A549 (cell line): ENCODE measurements around the gene HMGN3. TPM values are rescaled to one million over a fixed set of nuclear protein-coding genes. Genes with fewer than 3 reads are reported as not detected.

Experiments used
- ATAC-seq, 2 experiments: fragments of 200-7000 bp in 1 of 2; fragments of >200 bp in 1 of 2; cut with Nextera tagmentation in 1 of 2; cut with Tn5 transposase in 1 of 2; 3 replicates each; pipeline versions ENCODE4 v1.8.0 to v1.9.1; 2018 to 2020; ENCODE audit warnings: mild to moderate bottlenecking in 1 of 2, moderate library complexity in 1 of 2
- CTCF ChIA-PET: fragments of 300-600 bp; sonication (Branson Sonifier 250); formaldehyde crosslinking; extraction: SDS; loops from one replicate; lab custom pipeline; 2021; ENCODE audit warnings: antibody characterized with exemption, inconsistent platforms; lab: Yijun Ruan, JAX
- POLR2A ChIA-PET: fragments of 350-600 bp; formaldehyde crosslinking; extraction: SDS; loops from one replicate; lab custom pipeline; 2021; ENCODE audit warnings: antibody characterized with exemption, inconsistent platforms; lab: Yijun Ruan, JAX
- DNase-seq, 2 experiments: peaks; one replicate each; pipeline versions ENCODE4 v3.0.0 to v3.0.0-alpha.2; 2011 to 2016; ENCODE audit warnings: low read depth in 1 of 2, low spot score in 1 of 2
- FAIRE-seq: peaks from 2 replicates; lab custom pipeline; 2011; peaks lifted over from hg19 to GRCh38; lab: Jason Lieb, UNC
- H3K27ac ChIP-seq, 2 experiments: fragments of >200 bp; sonication (Bioruptor Twin); formaldehyde crosslinking; 3 replicates each; pipeline ENCODE4 v1.5.1; 2016 to 2017
- H3K4me1 ChIP-seq: fragments of >200 bp; sonication (Bioruptor Twin); formaldehyde crosslinking; 3 replicates; pipeline ENCODE4 v1.6.1; 2016
- H3K4me2 ChIP-seq: fragments of >200 bp; sonication (Bioruptor Twin); formaldehyde crosslinking; 3 replicates; pipeline ENCODE4 v1.6.1; 2016
- H3K4me3 ChIP-seq: fragments of >200 bp; sonication (Bioruptor Twin); formaldehyde crosslinking; 3 replicates; pipeline ENCODE4 v1.5.1; 2016
- H3K9me3 ChIP-seq: fragments of >200 bp; sonication (Bioruptor Twin); formaldehyde crosslinking; 3 replicates; pipeline ENCODE4 v1.6.1; 2016
- CEBPB ChIP-seq, 2 experiments: fragments of >200 bp in 1 of 2; sonication (Bioruptor Twin) in 1 of 2; formaldehyde crosslinking in 1 of 2; IDR thresholded peaks; 2 replicates each; pipeline ENCODE4 v1.6.1; 2012 to 2016
- EHF ChIP-seq: fragments of 250-450 bp; sonication (Bioruptor Pico); IDR thresholded peaks from 2 replicates; pipeline ENCODE4 v1.5.0; 2020; ENCODE audit warnings: mild to moderate bottlenecking
- EHMT2 ChIP-seq: fragments of 200-600 bp; sonication (generic); IDR thresholded peaks from 2 replicates; pipeline ENCODE4 v1.6.1; 2016; ENCODE audit warnings: antibody characterized with exemption, low read depth, mild to moderate bottlenecking, moderate library complexity
- FOSB ChIP-seq: fragments of 250-450 bp; sonication (Bioruptor Pico); IDR thresholded peaks from 2 replicates; pipeline ENCODE4 v1.5.0; 2020; ENCODE audit warnings: mild to moderate bottlenecking, moderate library complexity
- FOSL2 ChIP-seq, 2 experiments: fragments of 450-650 bp in 1 of 2; fragments of >200 bp in 1 of 2; sonication (Bioruptor Twin) in 1 of 2; formaldehyde crosslinking; IDR thresholded peaks; 2 replicates each; pipeline versions ENCODE4 v1.5.0 to v1.6.1; 2016 to 2020; ENCODE audit warnings: mild to moderate bottlenecking in 1 of 2, moderate library complexity in 1 of 2
- GATA3 ChIP-seq: IDR thresholded peaks from 2 replicates; pipeline ENCODE4 v1.6.1; 2012; ENCODE audit warnings: borderline replicate concordance
- HDAC2 ChIP-seq: fragments of 200-600 bp; sonication (generic); IDR thresholded peaks from 2 replicates; pipeline ENCODE4 v1.6.1; 2016
- HES2 ChIP-seq: fragments of >200 bp; sonication (Bioruptor Twin); formaldehyde crosslinking; IDR thresholded peaks from 2 replicates; pipeline ENCODE4 v1.6.1; 2016
- HEYL ChIP-seq: fragments of 250-450 bp; sonication (Bioruptor Pico); IDR thresholded peaks from 2 replicates; pipeline ENCODE4 v1.8.0; 2021; ENCODE audit warnings: mild to moderate bottlenecking, moderate library complexity
- HOXA7 ChIP-seq: fragments of 250-450 bp; sonication (Bioruptor Pico); IDR thresholded peaks from 2 replicates; pipeline ENCODE4 v1.5.0; 2020; ENCODE audit warnings: mild to moderate bottlenecking, moderate library complexity
- HOXB13 ChIP-seq: fragments of 250-450 bp; sonication (Bioruptor Pico); IDR thresholded peaks from 2 replicates; pipeline ENCODE4 v1.5.0; 2020; ENCODE audit warnings: low read depth, mild to moderate bottlenecking, moderate library complexity
- JUN ChIP-seq, 2 experiments: fragments of >200 bp; sonication (Bioruptor Twin); formaldehyde crosslinking; IDR thresholded peaks; 2 replicates in 1 of 2; 3 replicates in 1 of 2; pipeline ENCODE4 v1.6.1; 2016 to 2017
- MAFK ChIP-seq: fragments of 450-650 bp; IDR thresholded peaks from 2 replicates; pipeline ENCODE4 v1.6.1; 2014; ENCODE audit not compliant: partially characterized antibody
- MAX ChIP-seq: IDR thresholded peaks from 2 replicates; pipeline ENCODE4 v1.6.1; 2012
- NFE2L2 ChIP-seq: fragments of 150-350 bp; conservative IDR thresholded peaks from 2 replicates; pipeline ENCODE4 v1.6.1; 2014; ENCODE audit warnings: low read length
- NPAS2 ChIP-seq: fragments of 250-450 bp; sonication (Bioruptor Pico); IDR thresholded peaks from 2 replicates; pipeline ENCODE4 v1.8.0; 2022; ENCODE audit warnings: mild to moderate bottlenecking, moderate library complexity, borderline replicate concordance
- NR3C1 ChIP-seq: fragments of >200 bp; sonication (Bioruptor Twin); formaldehyde crosslinking; IDR thresholded peaks from 3 replicates; pipeline ENCODE4 v1.6.1; 2017
- POLR2AphosphoS2 ChIP-seq: conservative IDR thresholded peaks from 2 replicates; pipeline ENCODE4 v1.6.1; 2012; ENCODE audit warnings: low read length, improper control_type of control experiment, inconsistent platforms
- REST ChIP-seq: fragments of 200-600 bp; sonication (generic); IDR thresholded peaks from 2 replicates; pipeline ENCODE4 v1.6.1; 2016; ENCODE audit warnings: antibody characterized with exemption, mild to moderate bottlenecking, moderate library complexity
- RFX5 ChIP-seq: fragments of 450-650 bp; IDR thresholded peaks from 2 replicates; pipeline ENCODE4 v1.7.1; 2014; ENCODE audit warnings: antibody characterized with exemption, mild to moderate bottlenecking, moderate library complexity
- RNF2 ChIP-seq: fragments of 200-600 bp; sonication (generic); IDR thresholded peaks from 2 replicates; pipeline ENCODE4 v1.6.1; 2016; ENCODE audit warnings: low read depth, mild to moderate bottlenecking, antibody characterized with exemption, moderate library complexity, borderline replicate concordance
- SMC3 ChIP-seq: fragments of >200 bp; sonication (Bioruptor Twin); formaldehyde crosslinking; IDR thresholded peaks from 3 replicates; pipeline ENCODE4 v1.6.1; 2018; ENCODE audit warnings: inconsistent platforms
- SREBF2 ChIP-seq: fragments of 450-650 bp; IDR thresholded peaks from 2 replicates; pipeline ENCODE4 v1.6.1; 2014; ENCODE audit warnings: mild to moderate bottlenecking, moderate library complexity
- TP53 ChIP-seq: fragments of 250-450 bp; sonication (Bioruptor Pico); IDR thresholded peaks from 2 replicates; pipeline ENCODE4 v1.5.0; 2021; ENCODE audit warnings: mild to moderate bottlenecking, moderate library complexity
- ZC3H11A ChIP-seq: fragments of 450-650 bp; IDR thresholded peaks from 2 replicates; pipeline ENCODE4 v1.6.1; 2014; ENCODE audit warnings: antibody characterized with exemption, mild to moderate bottlenecking
- ZNF302 ChIP-seq: fragments of 250-450 bp; sonication (Bioruptor Pico); IDR thresholded peaks from 2 replicates; pipeline ENCODE4 v1.9.0; 2021; ENCODE audit warnings: inconsistent platforms, mild to moderate bottlenecking, moderate library complexity
- ZSCAN20 ChIP-seq: fragments of 250-450 bp; sonication (Bioruptor Pico); IDR thresholded peaks from 2 replicates; pipeline ENCODE4 v1.8.0; 2022; ENCODE audit warnings: mild to moderate bottlenecking, moderate library complexity
- whole genome bisulfite sequencing: methylation state at CpG from one replicate; pipeline ENCODE4 v1.1.6; 2017; ENCODE audit errors: missing lambda C conversion rate; 5-methylcytosine and 5-hydroxymethylcytosine counted together
- polyA plus RNA-seq, 4 experiments: library from polyadenylated mRNA; depleted of rRNA in 3 of 4; stranded (reverse); fragments of >200 nt; fragmentation: RNase III in 1 of 4; extraction: RNeasy Plus Mini Kit Qiagen cat#74134 plus additional on column Dnase treatment in 1 of 4; gene quantifications; 2 replicates in 3 of 4; 3 replicates in 1 of 4; pipeline ENCODE4 v1.2.3, GENCODE V29; 2011 to 2017
- TF ChIP-seq, protein P1 (sequence below): fragments of 250-450 bp; sonication (Bioruptor Pico); IDR thresholded peaks from 2 replicates; pipeline ENCODE4 v1.5.0; 2020; ENCODE audit warnings: low read depth, mild to moderate bottlenecking, moderate library complexity
- TF ChIP-seq, protein P2 (sequence below): fragments of >200 bp; sonication (Bioruptor Twin); formaldehyde crosslinking; IDR thresholded peaks from 3 replicates; pipeline ENCODE4 v1.5.1; 2016

Gene HMGN3
- polyA plus RNA-seq, 2 of the 4 experiments (the other 2 are of a cell fraction), result 94.2 to 102 TPM

- ATAC-seq (no peak), FAIRE-seq (no peak), DNase-seq (no peak)
- H3K4me3 ChIP-seq, result no peak overlapping the region
- CTCF ChIA-PET, result no interaction called here
- no peaks in the 10 kb centered on the region for H3K9me3 ChIP-seq
- H3K27ac ChIP-seq, result no peak overlapping the region
- no peaks in the 10 kb centered on the region for H3K4me1 ChIP-seq
- 73% methylated on average over 2 of the region's 2 CpGs for WGBS
- no peak overlapping the region for H3K4me2 ChIP-seq
- POLR2A ChIA-PET, result no interaction called here
- TF ChIP-seq SMC3 (no peak), JUN (IDR thresholded peaks at IDR 0.05) (no peak), NR3C1 (no peak), ZC3H11A (no peak), ZNF302 (CRISPR knock-in tag) (no peak), GATA3 (no peak), HOXA7 (CRISPR knock-in tag) (no peak), HDAC2 (no peak), NFE2L2 (no peak), HEYL (CRISPR knock-in tag) (no peak), HOXB13 (no peak), MAX (no peak), TP53 (no peak), REST (no peak), SREBF2 (no peak), RFX5 (no peak)
- TF ChIP-seq, all 56 proteins: peak for 0
Measured at GRCh38 chr6:79188107-79188506, 46.4 kb downstream of the HMGN3 start.

DNA sequence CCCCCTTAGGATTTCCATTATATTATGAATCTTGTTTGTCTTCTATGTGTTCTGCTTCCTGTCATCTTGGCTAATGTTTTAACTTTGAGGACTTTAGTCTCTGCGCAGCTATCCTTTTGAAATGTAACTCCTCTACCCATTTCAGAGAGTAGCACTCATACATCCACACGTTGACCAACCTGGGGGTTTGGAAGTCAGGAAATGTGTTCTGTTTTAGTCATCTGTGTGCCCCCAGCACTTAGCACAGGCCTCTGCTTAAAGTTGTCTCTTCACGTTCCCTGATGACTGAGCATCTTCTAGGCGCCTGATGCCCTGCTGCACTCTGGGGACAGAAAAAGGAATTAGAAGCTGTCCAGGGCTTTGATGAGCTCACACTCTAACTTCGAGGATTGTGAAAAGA, 47.9 kb downstream of the HMGN3 start:
- H3K4me3 ChIP-seq, result no peak overlapping the region
- no peak for ATAC-seq
- no peak for FAIRE-seq
- TF ChIP-seq RNF2 (no peak), NR3C1 (no peak), POLR2AphosphoS2 (no peak), MAFK (no peak), HES2 (no peak)
- TF ChIP-seq, protein P1, sequence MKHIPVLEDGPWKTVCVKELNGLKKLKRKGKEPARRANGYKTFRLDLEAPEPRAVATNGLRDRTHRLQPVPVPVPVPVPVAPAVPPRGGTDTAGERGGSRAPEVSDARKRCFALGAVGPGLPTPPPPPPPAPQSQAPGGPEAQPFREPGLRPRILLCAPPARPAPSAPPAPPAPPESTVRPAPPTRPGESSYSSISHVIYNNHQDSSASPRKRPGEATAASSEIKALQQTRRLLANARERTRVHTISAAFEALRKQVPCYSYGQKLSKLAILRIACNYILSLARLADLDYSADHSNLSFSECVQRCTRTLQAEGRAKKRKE (CRISPR knock-in tag), result no peak
- WGBS, result 54% methylated on average over 5 of the region's 5 CpGs
- POLR2A ChIA-PET, result no interaction called here
- no peak overlapping the region for H3K27ac ChIP-seq
- CTCF ChIA-PET, result interaction anchor here (1.6 kb wide), 1 partner anchor 317 kb away, joined by 3 read pairs; no protein-coding TSS in a partner anchor
- H3K4me2 ChIP-seq, result no peak overlapping the region
- no peaks in the 10 kb centered on the region for H3K9me3 ChIP-seq
- H3K4me1 ChIP-seq, result no peaks in the 10 kb centered on the region
- DNase-seq, result no peak

DNA sequence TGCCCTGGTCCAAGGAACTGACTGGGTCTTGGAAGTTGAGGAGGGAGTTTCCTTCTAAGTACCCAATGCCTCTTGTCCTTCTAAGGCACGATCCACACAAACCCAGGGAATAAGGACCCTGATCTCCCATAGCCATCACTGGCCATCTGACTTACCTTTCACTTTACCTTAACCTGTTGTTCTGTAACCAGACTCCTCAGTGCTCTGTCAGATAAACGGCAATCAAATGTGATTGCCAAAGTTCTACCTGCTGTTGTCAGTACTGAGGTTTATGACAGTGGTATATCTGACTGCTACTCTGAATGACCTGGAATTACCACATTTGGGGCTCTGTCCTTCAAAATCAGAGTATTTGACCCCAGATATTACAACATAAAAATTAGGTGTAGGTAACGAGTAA, 49.8 kb downstream of the HMGN3 start:
- ChIA-PET POLR2A (no interaction called here), CTCF (no interaction called here)
- ATAC-seq (no peak), DNase-seq (no peak), FAIRE-seq (no peak)
- H3K9me3 ChIP-seq, result no peaks in the 10 kb centered on the region
- 39% methylated on average over 3 of the region's 3 CpGs for WGBS
- no peak overlapping the region for H3K27ac ChIP-seq
- no peak overlapping the region for H3K4me2 ChIP-seq
- H3K4me1 ChIP-seq, result no peaks in the 10 kb centered on the region
- no peak overlapping the region for H3K4me3 ChIP-seq
- TF ChIP-seq SREBF2 (no peak), EHMT2 (no peak), HOXB13 (no peak), RFX5 (no peak), HOXA7 (CRISPR knock-in tag) (no peak), ZSCAN20 (no peak), CEBPB (IDR thresholded peaks at IDR 0.05) (no peak), HEYL (CRISPR knock-in tag) (no peak), FOSB (CRISPR knock-in tag) (no peak), FOSL2 (IDR thresholded peaks at IDR 0.05) (no peak), FOSL2 (CRISPR knock-in tag; IDR thresholded peaks at IDR 0.05) (no peak), EHF (CRISPR knock-in tag) (no peak), SMC3 (no peak), NPAS2 (no peak)
- TF ChIP-seq, protein P2, sequence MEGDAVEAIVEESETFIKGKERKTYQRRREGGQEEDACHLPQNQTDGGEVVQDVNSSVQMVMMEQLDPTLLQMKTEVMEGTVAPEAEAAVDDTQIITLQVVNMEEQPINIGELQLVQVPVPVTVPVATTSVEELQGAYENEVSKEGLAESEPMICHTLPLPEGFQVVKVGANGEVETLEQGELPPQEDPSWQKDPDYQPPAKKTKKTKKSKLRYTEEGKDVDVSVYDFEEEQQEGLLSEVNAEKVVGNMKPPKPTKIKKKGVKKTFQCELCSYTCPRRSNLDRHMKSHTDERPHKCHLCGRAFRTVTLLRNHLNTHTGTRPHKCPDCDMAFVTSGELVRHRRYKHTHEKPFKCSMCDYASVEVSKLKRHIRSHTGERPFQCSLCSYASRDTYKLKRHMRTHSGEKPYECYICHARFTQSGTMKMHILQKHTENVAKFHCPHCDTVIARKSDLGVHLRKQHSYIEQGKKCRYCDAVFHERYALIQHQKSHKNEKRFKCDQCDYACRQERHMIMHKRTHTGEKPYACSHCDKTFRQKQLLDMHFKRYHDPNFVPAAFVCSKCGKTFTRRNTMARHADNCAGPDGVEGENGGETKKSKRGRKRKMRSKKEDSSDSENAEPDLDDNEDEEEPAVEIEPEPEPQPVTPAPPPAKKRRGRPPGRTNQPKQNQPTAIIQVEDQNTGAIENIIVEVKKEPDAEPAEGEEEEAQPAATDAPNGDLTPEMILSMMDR, result no peak
- TF ChIP-seq, protein P1 (CRISPR knock-in tag), result no peak
